Sigmoid colon (tissue), 4 donors: Measurements from ENCODE around the gene CNEP1R1.

Source experiments
- CTCF ChIP-seq, 4 experiments: fragments of 450-650 bp in 3 of 4; fragments of 200-600 bp in 1 of 4; IDR thresholded peaks; one replicate each; pipeline ENCODE4 v1.5.1; 2016 to 2019; ENCODE audit warnings: antibody characterized with exemption in 4 of 4, mild to moderate bottlenecking in 3 of 4, moderate library complexity in 2 of 4
- EP300 ChIP-seq, 4 donors: sonication (generic); formaldehyde crosslinking; IDR thresholded peaks; one replicate each; pipeline ENCODE4 v1.6.1; 2017; ENCODE audit warnings: antibody characterized with exemption in 4 of 4
- POLR2A ChIP-seq, 2 donors: fragments of 450-650 bp; IDR thresholded peaks; one replicate each; pipeline ENCODE4 v1.6.1; 2016; ENCODE audit warnings: antibody characterized with exemption in 2 of 2, mild to moderate bottlenecking in 2 of 2, moderate library complexity in 2 of 2
- POLR2AphosphoS5 ChIP-seq, 4 donors: sonication (generic); formaldehyde crosslinking; IDR thresholded peaks; one replicate each; pipeline ENCODE4 v1.6.1; 2017; ENCODE audit warnings: antibody characterized with exemption in 4 of 4

GRCh38 chr16:50024684-50025536 lies at the start of gene CNEP1R1:
- TF ChIP-seq CTCF (IDR thresholded peaks at IDR 0.05) = peak; percentile 99 to 100 (median 100)
- TF ChIP-seq POLR2A (IDR thresholded peaks at IDR 0.05) = peak; percentile 38 to 53
- TF ChIP-seq EP300 (IDR thresholded peaks at IDR 0.05) = peak in 1 of 4 donors; percentile 44
- peak; percentile 62 to 89 (median 84) for TF ChIP-seq POLR2AphosphoS5 (IDR thresholded peaks at IDR 0.05)
